H7 (cell line): ENCODE measurements around the gene PMEL. TPM values are rescaled to one million over a fixed set of nuclear protein-coding genes. Genes with fewer than 3 reads are reported as not detected.

Experiments used
- total RNA-seq: library from RNA; depleted of rRNA; stranded (reverse); fragments of >200 nt; shearing (Covaris generic); gene quantifications from 2 replicates; pipeline ENCODE4 v1.2.3, GENCODE V29; 2014; rRNA removed

Gene PMEL
- total RNA-seq, 1 experiment from 2014 or later: 28.4 TPM

Other genes starting within 250 kb of the PMEL start
- gene BLOC1S1, start 250.0 kb downstream of the PMEL start, total RNA-seq: 59.6 and 76.9 TPM in 2 replicates
- 2.1 and 4.2 TPM in 2 replicates for gene RDH5, start 245.6 kb downstream of the PMEL start, total RNA-seq
- gene CD63, start 237.0 kb downstream of the PMEL start, total RNA-seq: 314 and 321 TPM in 2 replicates
- gene GDF11, start 222.9 kb downstream of the PMEL start, total RNA-seq: 11.1 and 13.7 TPM in 2 replicates
- gene SARNP, start 148.3 kb downstream of the PMEL start, total RNA-seq: 99.1 and 119 TPM in 2 replicates
- gene ORMDL2, start 148.0 kb downstream of the PMEL start, total RNA-seq: 10.6 and 18.3 TPM in 2 replicates
- 30.1 and 35.1 TPM in 2 replicates for gene DNAJC14, start 136.5 kb downstream of the PMEL start, total RNA-seq
- 1.1 and 1.4 TPM in 2 replicates for gene MMP19, start 123.1 kb downstream of the PMEL start, total RNA-seq
- gene PYM1, start 38.1 kb downstream of the PMEL start, total RNA-seq: 94.2 and 97.8 TPM in 2 replicates
- 7.9 and 10.9 TPM in 2 replicates for gene DGKA, start 34.9 kb downstream of the PMEL start, total RNA-seq
- gene CDK2, start 788 bp upstream of the PMEL start, total RNA-seq: 63.3 and 68.0 TPM in 2 replicates
- gene RAB5B, start 8.0 kb upstream of the PMEL start, total RNA-seq: 52.1 and 52.4 TPM in 2 replicates
- gene SUOX, start 31.2 kb upstream of the PMEL start, total RNA-seq: 24.0 and 27.2 TPM in 2 replicates
- 1.5 and 3.7 TPM in 2 replicates for gene IKZF4, start 55.0 kb upstream of the PMEL start, total RNA-seq
- 830 and 1,197 TPM in 2 replicates for gene RPS26, start 75.9 kb upstream of the PMEL start, total RNA-seq
- 32.4 and 39.8 TPM in 2 replicates for gene ERBB3, start 114.1 kb upstream of the PMEL start, total RNA-seq
- 273 and 282 TPM in 2 replicates for gene PA2G4, start 138.5 kb upstream of the PMEL start, total RNA-seq
- gene RPL41, start 150.6 kb upstream of the PMEL start, total RNA-seq: 3,839 and 4,060 TPM in 2 replicates
- 8.2 and 11.3 TPM in 2 replicates for gene ZC3H10, start 152.2 kb upstream of the PMEL start, total RNA-seq
- gene ESYT1, start 162.2 kb upstream of the PMEL start, total RNA-seq: 120 and 127 TPM in 2 replicates
- gene MYL6B, start 186.5 kb upstream of the PMEL start, total RNA-seq: 118 and 129 TPM in 2 replicates
- 941 and 1,248 TPM in 2 replicates for gene MYL6, start 192.3 kb upstream of the PMEL start, total RNA-seq
- 20.0 and 27.5 TPM in 2 replicates for gene SMARCC2, start 223.4 kb upstream of the PMEL start, total RNA-seq